SW 1271 (cell line): Measurements from ENCODE around the gene PIP4K2B.

Source experiments
- DNase-seq, 2 experiments: peaks; one replicate each; lab custom pipeline; 2025; lab: John Stamatoyannopoulos, UW

The PIP4K2B gene

GRCh38 chr17:38779965-38780752 is 19.2 kb downstream of the PIP4K2B start:
- DNase-seq: no peak

DNA sequence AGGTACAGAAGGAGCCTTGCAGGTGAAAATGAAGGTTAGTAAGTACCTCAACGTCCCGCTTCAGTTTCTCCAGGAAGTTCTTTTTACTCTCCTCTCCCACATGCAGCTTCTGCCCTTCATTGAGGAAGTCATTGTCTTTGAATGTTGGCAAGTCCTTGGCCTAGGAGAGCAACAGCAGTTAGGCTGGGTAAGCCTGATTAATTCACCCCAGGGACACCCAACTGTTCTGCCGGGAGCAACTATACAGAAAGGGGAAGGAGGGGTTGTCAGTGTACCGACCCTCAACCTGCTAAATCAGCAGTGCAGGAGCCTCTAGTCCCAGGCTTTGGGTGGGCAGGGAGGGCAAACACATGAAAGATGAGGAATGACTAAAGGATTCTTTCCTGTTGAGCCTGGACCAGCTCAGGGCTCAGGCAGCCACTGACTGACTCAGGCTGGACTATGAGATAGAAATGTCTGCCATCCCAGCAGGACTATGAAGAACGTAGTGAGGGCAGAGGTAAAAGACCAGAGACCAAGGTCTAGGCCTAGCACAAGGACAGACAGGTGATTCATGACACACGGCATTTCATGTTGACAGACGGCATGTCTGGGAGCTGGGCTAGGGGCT is 21.6 kb downstream of the PIP4K2B start:
- no peak for DNase-seq

GRCh38 chr17:38773258-38773657 is 26.1 kb downstream of the PIP4K2B start:
- DNase-seq: no peak

DNA sequence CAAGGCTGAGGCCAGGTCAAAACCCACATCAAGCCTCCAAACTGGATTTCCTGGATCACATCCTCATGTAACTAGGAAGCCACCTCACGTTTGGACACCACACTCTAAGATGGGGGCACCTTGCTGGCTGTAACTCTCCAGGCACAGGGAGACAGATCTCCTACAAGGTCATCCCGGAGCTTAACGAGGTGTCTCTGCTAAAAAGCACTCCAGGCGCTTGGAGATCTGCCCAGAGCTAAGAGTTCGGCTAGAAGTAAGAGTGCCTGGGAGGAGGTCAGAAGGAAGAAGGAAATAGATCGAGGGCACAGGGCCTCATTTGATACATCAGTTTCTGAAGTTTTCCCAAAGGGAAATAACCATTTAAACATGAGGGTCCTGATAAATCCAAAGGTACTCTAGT is 30.9 kb downstream of the PIP4K2B start:
- no peak for DNase-seq

GRCh38 chr17:38766341-38766740 is 33.0 kb downstream of the PIP4K2B start:
- DNase-seq: no peak

- DNase-seq: no peak
Measured at GRCh38 chr17:38762231-38762630, 37.1 kb downstream of the PIP4K2B start.

DNA sequence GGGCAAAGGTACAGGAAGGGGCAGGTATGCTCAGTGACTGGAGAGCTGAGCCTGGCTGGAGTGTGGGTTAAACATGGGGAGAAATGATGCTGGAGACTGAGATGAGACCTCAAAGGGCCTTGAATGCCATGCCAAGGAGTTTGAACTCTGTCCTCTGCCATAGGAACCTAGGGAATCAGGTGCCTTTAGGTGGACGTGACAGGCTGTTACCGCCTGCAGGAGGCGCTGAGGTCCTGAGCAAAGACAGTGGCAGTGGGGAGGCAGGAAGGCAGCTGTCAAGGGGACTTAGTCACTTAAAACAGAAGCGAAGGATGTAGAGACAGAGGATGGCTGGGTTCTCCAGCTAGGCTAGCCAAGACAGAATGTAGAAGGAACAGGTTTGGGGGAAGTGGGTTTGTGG is 37.7 kb downstream of the PIP4K2B start:
- DNase-seq: peak in 1 of 2 experiments; percentile 27

- DNase-seq: no peak
Measured at GRCh38 chr17:38753071-38753506, 46.3 kb downstream of the PIP4K2B start.

- peak; percentile 97 to 100 for DNase-seq
Measured at GRCh38 chr17:38752308-38753070, 46.9 kb downstream of the PIP4K2B start, which contains the start of gene PSMB3. PSMB3 (plus strand) TSS chr17:38752741; CDS start chr17:38752827, 86 bp downstream.

GRCh38 chr17:38751808-38752307 is 47.5 kb downstream of the PIP4K2B start:
- DNase-seq: peak; percentile 65 to 81

GRCh38 chr17:38751144-38751807 is 48.1 kb downstream of the PIP4K2B start:
- peak in 1 of 2 experiments; percentile 54 for DNase-seq

DNA sequence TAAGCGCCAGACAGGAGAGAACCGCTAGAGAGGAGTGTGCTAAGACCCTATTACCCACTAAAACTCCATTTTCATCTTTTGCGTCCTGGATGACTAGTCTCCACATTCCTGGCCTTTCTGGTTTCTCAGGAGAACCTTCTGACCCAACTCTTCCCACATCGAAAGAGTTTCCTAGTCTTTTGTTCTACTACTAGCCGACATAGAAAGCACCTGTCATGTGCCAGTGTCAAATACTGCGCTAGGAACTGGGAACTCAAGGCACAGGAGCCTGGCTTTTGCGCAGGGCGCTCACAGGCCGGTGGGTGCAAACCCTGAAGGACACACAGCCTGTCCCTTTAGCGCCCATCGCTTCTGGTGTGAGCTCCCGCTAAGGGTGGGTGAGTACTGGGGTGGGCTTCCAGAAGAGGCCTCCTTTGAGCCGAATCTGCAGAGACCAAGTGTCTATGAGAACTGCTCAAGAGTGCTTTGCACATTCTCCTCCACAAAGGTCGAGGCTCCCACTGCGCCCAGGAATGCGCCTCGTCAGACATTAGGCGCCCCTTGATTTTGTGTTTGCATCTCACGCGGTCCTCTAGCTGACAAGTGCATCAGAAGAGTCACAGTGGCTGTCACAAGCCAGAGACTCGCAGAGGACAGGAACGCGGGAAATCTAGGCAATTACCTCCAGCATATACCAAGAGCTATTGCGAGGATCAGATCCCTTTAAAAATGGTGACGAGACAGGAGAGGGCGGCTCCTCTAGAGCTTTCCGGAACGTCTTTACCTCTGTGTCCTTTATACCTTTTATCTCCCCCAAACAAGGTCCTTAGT is 48.8 kb downstream of the PIP4K2B start:
- DNase-seq: peak in 1 of 2 experiments; percentile 71

- DNase-seq: no peak
Measured at GRCh38 chr17:38750044-38750311, 49.4 kb downstream of the PIP4K2B start.

GRCh38 chr17:38749223-38750043 is 49.9 kb downstream of the PIP4K2B start:
- peak; percentile 79 to 87 for DNase-seq

DNA sequence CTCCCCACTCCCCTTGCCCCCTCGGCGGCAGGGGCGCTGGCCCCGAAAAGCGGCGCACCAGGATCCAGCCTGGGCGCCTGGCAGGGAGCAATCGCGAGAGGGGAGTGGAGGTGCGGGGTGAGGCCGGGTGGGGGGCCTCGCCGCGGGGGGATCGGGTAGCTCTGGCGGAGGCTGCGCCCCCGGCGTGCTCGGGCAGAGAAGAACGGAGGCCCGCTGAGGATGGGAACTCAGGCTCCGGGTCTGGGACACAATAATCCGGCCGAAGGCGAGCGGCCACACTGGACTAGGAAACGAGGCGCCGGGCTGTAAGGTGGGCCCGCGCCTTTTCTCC is 50.5 kb downstream of the PIP4K2B start:
- DNase-seq: no peak

DNA sequence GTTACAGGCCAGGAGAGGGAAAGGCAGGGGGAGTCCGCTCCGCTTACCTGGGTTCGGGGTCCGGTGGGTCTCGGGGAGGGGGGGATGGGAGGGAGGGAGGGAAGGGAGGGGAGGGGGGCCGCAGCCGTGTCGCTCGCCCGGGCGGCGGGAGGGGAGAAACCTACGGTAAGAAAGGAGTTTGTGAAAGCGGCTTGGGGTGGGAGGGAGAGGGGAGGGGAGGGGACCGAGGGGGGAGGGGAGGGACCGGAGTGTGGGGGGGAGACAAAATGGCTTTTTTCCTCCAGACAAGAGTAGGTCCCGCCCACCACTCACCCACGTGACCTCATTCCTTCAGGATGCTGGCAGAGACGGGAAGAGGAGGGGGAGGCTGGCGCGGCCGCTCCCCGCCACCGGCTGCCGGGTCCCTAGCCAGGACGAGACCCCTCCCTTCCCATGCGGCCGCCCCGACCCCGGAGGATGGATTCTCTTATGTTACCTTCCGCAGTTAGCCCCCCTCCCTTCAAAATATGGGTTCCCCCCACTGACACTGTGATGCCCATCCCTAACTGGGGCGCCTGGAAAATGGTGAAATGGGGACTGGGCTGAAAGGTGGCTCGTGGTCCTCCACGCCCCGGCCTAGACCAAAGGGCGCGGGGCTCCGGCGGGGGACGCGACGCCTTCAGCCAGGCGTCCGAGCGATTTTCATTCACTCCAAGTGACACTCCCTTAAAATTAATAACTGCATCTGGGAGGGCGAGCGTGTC is 51.0 kb downstream of the PIP4K2B start, which contains the start of gene PCGF2:
PCGF2 (minus strand) TSS at position 188 of the 743 bp plus-strand sequence. CDS start 7,934 bp downstream, outside the sequence.
- DNase-seq: peak; percentile 57 to 84

GRCh38 chr17:38747463-38748148 is 51.8 kb downstream of the PIP4K2B start:
- peak in 1 of 2 experiments; percentile 21 for DNase-seq

- no peak for DNase-seq
Measured at GRCh38 chr17:38746849-38747462, 52.4 kb downstream of the PIP4K2B start.
